Measurements from ENCODE around the gene PTBP3. TPM values are rescaled to one million over a fixed set of nuclear protein-coding genes. Genes with fewer than 3 reads are reported as not detected.

Gene PTBP3
- total RNA-seq, 6 experiments from 2014 or later: 31.1 to 52.5 (median 39.7) TPM

- Mint-ChIP-seq H3K36me3 (ENCODE audit: low read depth) (no peaks in the 10 kb centered on the region), H3K9me3 (no peaks in the 10 kb centered on the region), H3K4me1 (ENCODE audit: low read depth) (peaks cover 47% of the 10 kb centered on the region), H3K27me3 (ENCODE audit: insufficient read depth) (no peaks in the 10 kb centered on the region; the same call in 1 of the 2 replicates), H3K4me3 (peak overlapping the region; percentile 98), H3K27ac (peak overlapping the region; percentile 99)
- DNase-seq: peak; percentile 32
- no peak for TF ChIP-seq CTCF (IDR thresholded peaks at IDR 0.05)
Observed at GRCh38 chr9:112334432-112334841, 1.0 kb upstream of the PTBP3 start.

GRCh38 chr9:112333639-112334431 lies 416 bp upstream of the PTBP3 start:
- Mint-ChIP-seq H3K4me3 (peak overlapping the region; percentile 98), H3K9me3 (no peaks in the 10 kb centered on the region), H3K36me3 (ENCODE audit: low read depth) (no peaks in the 10 kb centered on the region), H3K27me3 (ENCODE audit: insufficient read depth) (no peaks in the 10 kb centered on the region; the same call in 1 of the 2 replicates), H3K27ac (peak overlapping the region; percentile 99), H3K4me1 (ENCODE audit: low read depth) (peaks cover 46% of the 10 kb centered on the region)
- peak; percentile 74 for TF ChIP-seq CTCF (IDR thresholded peaks at IDR 0.05)
- peak; percentile 84 for DNase-seq

GRCh38 chr9:112332674-112332976 lies 794 bp downstream of the PTBP3 start:
- peak overlapping the region; percentile 86 for H3K27ac Mint-ChIP-seq
- peaks cover 46% of the 10 kb centered on the region for H3K4me1 Mint-ChIP-seq (ENCODE audit: low read depth)
- TF ChIP-seq CTCF (IDR thresholded peaks at IDR 0.05): peak; percentile 38; the same call in 1 of the 2 replicates
- H3K4me3 Mint-ChIP-seq: peak overlapping the region; percentile 91
- DNase-seq: no peak
- H3K9me3 Mint-ChIP-seq: no peaks in the 10 kb centered on the region
- H3K27me3 Mint-ChIP-seq (ENCODE audit: insufficient read depth): no peaks in the 10 kb centered on the region; the same call in 1 of the 2 replicates
- no peaks in the 10 kb centered on the region for H3K36me3 Mint-ChIP-seq (ENCODE audit: low read depth)

GRCh38 chr9:112332214-112332613 lies 1.2 kb downstream of the PTBP3 start:
- Mint-ChIP-seq H3K9me3 (no peaks in the 10 kb centered on the region), H3K27me3 (ENCODE audit: insufficient read depth) (no peaks in the 10 kb centered on the region; the same call in 1 of the 2 replicates), H3K36me3 (ENCODE audit: low read depth) (no peaks in the 10 kb centered on the region), H3K4me3 (peak overlapping the region; percentile 91), H3K4me1 (ENCODE audit: low read depth) (peaks cover 47% of the 10 kb centered on the region), H3K27ac (peak overlapping the region; percentile 86)
- DNase-seq: no peak
- no peak for TF ChIP-seq CTCF (IDR thresholded peaks at IDR 0.05)

GRCh38 chr9:112331674-112331952 lies 1.8 kb downstream of the PTBP3 start:
- Mint-ChIP-seq H3K27ac (peak overlapping the region; percentile 86; the same call in 1 of the 2 replicates), H3K4me1 (ENCODE audit: low read depth) (peaks cover 47% of the 10 kb centered on the region)

More at GRCh38 chr9:112331674-112331952, 1.8 kb downstream of the PTBP3 start:
- Mint-ChIP-seq H3K36me3 (ENCODE audit: low read depth) (no peaks in the 10 kb centered on the region), H3K27me3 (ENCODE audit: insufficient read depth) (no peaks in the 10 kb centered on the region; the same call in 1 of the 2 replicates), H3K9me3 (no peaks in the 10 kb centered on the region), H3K4me3 (peak overlapping the region; percentile 91)
- DNase-seq: no peak
- TF ChIP-seq CTCF (IDR thresholded peaks at IDR 0.05): no peak
